Effector memory CD8-positive, alpha-beta T cell (primary cell): Measurements from ENCODE around the gene WWC1.
"Not testable (repeated sequence)": the region's sequence is repeated elsewhere in the genome, so short reads cannot be mapped to it uniquely, and the experiment has no call there.

Experiments
- ATAC-seq: fragments of 150-1000 bp; cut with Tn5 transposase; replicated peaks from 2 replicates; pipeline ENCODE4 v1.10.0; 2021; ENCODE audit warnings: mild to moderate bottlenecking, moderate library complexity
- DNase-seq, 3 experiments: peaks; one replicate each; pipeline ENCODE4 v3.0.0; 2021
- H3K27ac Mint-ChIP-seq, 2 donors: one replicate each; pipeline ENCODE4 v1.8.0; 2022; ENCODE audit warnings: mild to moderate bottlenecking in 2 of 2, mixed read lengths in 2 of 2, moderate library complexity in 2 of 2
- H3K27me3 Mint-ChIP-seq, 2 donors: one replicate each; pipeline ENCODE4 v1.8.0; 2022; ENCODE audit warnings: mixed read lengths in 2 of 2
- H3K36me3 Mint-ChIP-seq: one replicate; pipeline ENCODE4 v1.8.0; 2022; ENCODE audit warnings: mild to moderate bottlenecking, moderate library complexity, mixed read lengths; ENCODE audit not compliant: insufficient read depth
- H3K4me1 Mint-ChIP-seq, 2 donors: one replicate each; pipeline ENCODE4 v1.8.0; 2022; ENCODE audit warnings: low read depth in 2 of 2, mixed read lengths in 2 of 2
- H3K4me3 Mint-ChIP-seq, 2 donors: one replicate each; pipeline ENCODE4 v1.8.0; 2022; ENCODE audit warnings: mild to moderate bottlenecking in 2 of 2, mixed read lengths in 2 of 2, moderate library complexity in 2 of 2
- H3K9me3 Mint-ChIP-seq, 2 donors: one replicate each; pipeline ENCODE4 v1.8.0; 2022; ENCODE audit warnings: mixed read lengths in 2 of 2

The WWC1 gene

DNA sequence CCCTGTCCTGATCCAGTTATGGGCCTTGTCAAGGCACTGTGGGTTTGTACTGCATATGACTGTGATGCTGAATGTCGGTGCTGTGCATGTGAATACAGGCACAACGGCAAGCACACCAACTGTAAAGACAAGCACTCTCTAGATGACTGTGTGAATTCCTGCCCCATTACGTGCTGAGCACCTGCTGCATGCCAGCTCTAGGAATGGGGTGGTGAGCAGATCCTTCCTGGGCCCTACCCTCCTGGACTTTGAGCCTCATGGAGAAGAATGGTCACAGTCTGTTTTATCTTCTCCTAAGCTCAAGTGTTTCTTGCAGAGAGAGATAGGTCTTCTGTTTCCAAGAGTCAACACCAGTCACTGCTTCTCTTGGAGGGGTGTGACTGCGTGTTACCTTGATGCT lies 138.9 kb downstream of the WWC1 start:
- no peak for ATAC-seq
- H3K27me3 Mint-ChIP-seq = peaks cover 8 to 9% of the 10 kb centered on the region in 2 donors
- no peak for DNase-seq
- H3K4me3 Mint-ChIP-seq = no peak overlapping the region
- no peaks in the 10 kb centered on the region for H3K36me3 Mint-ChIP-seq
- H3K27ac Mint-ChIP-seq = no peak overlapping the region
- H3K4me1 Mint-ChIP-seq = no peaks in the 10 kb centered on the region
- no peaks in the 10 kb centered on the region for H3K9me3 Mint-ChIP-seq

DNA sequence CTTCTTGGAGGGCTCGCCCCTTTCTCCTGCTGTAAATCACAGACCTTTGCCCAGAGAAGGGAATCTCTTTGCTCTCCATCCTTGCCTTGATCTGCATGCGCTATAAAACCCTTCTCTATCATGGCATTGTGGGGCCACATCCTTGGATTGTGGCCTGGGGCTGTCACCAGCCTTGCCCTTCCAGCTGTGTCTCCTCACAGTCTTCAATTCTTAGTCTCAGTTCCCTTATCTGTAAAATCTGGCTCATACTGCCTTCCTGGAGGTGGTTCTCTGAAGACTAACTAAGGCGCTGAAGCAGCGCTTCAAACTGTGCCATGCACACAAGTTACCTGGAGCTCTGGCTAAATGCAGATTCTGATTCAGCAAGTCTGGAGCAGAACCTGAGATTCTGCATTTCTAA lies 141.5 kb downstream of the WWC1 start:
- no peaks in the 10 kb centered on the region for H3K4me1 Mint-ChIP-seq
- no peak for ATAC-seq
- DNase-seq = no peak
- H3K9me3 Mint-ChIP-seq = no peaks in the 10 kb centered on the region
- H3K27me3 Mint-ChIP-seq = peaks cover 24 to 32% of the 10 kb centered on the region in 2 donors
- H3K36me3 Mint-ChIP-seq = peaks cover 4% of the 10 kb centered on the region
- no peak overlapping the region for H3K27ac Mint-ChIP-seq
- H3K4me3 Mint-ChIP-seq = no peak overlapping the region

DNA sequence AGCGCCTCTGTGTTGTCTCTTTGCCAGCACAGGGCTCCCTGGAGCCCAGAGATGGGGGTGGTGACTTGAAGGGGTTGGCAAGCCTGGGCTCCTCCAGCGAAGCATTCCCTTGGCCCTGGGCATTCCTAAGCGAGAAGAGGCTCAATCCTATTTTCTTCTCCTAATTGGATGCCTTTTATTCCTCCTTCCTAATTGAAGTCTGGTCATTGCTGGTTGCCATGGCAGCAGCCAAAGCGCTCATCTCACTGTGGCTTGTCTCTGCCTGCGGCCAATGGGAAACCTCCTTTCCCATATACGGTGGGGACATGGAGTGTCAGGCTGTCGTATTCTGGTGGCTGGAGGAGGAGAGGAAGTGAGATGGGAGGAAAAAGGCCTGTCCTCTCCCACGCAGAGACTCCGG lies 142.6 kb downstream of the WWC1 start:
- no peaks in the 10 kb centered on the region for H3K4me1 Mint-ChIP-seq
- no peak overlapping the region for H3K4me3 Mint-ChIP-seq
- H3K9me3 Mint-ChIP-seq = no peaks in the 10 kb centered on the region
- H3K36me3 Mint-ChIP-seq = peaks cover 4% of the 10 kb centered on the region
- H3K27me3 Mint-ChIP-seq = peaks cover 24 to 38% of the 10 kb centered on the region in 2 donors
- DNase-seq = no peak
- no peak for ATAC-seq
- no peak overlapping the region for H3K27ac Mint-ChIP-seq

DNA sequence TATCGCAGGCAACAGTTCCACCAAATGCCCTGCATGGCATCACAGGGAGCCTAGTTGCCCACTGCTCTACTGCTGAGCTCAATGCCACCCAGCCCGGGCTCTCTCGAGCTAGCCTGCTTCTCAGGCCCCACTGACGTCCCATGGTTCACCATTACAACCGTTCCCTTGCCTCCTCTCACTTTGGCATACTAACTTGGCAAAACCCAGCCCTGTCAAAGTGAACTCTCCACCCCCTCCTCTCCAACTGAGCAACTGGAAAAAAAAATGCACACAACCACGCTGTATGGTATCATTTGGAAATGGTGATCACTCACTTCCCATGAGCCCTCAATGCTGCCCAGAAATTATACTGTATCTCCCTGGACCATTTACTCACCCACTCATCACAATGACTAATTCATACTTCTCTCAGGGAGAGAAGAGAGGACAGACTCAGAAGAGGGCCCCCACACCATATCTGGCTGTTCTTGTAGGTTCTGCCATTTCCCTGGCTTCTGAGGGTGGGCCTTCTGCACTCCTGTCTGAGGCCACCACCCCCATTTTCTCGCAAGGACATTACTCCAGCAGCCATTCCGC lies 143.4 kb downstream of the WWC1 start:
- DNase-seq (no peak), ATAC-seq (no peak)
- Mint-ChIP-seq H3K27ac (no peak overlapping the region), H3K9me3 (no peaks in the 10 kb centered on the region), H3K4me1 (no peaks in the 10 kb centered on the region), H3K36me3 (peaks cover 4% of the 10 kb centered on the region), H3K4me3 (no peak overlapping the region), H3K27me3 (peaks cover 24 to 41% of the 10 kb centered on the region in 2 donors)

GRCh38 chr5:168435340-168435739 lies 143.9 kb downstream of the WWC1 start:
- not testable (repeated sequence) for DNase-seq, H3K4me1 Mint-ChIP-seq, ATAC-seq, H3K27ac Mint-ChIP-seq, H3K36me3 Mint-ChIP-seq, H3K9me3 Mint-ChIP-seq, H3K4me3 Mint-ChIP-seq
- peaks cover 24 to 41% of the 10 kb centered on the region in 2 donors for H3K27me3 Mint-ChIP-seq

DNA sequence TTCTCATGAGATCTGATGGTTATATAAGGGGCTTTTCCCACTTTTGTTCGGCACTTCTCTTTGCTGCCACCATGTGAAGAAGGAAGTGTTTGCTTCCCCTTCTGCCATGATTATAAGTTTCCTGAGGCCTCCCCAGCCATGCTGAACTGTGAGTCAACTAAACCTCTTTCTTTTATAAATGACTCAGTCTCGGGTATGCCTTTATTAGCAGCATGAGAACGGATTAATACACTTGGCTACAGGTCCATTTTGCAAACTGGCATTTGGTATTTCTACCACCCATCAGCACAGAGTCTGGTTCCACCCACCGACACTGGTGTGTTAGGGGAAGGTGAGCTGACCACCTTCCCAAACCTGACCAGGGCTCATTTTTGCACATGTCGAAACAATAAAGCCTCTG lies 146.9 kb downstream of the WWC1 start:
- no peaks in the 10 kb centered on the region for H3K4me1 Mint-ChIP-seq

DNA sequence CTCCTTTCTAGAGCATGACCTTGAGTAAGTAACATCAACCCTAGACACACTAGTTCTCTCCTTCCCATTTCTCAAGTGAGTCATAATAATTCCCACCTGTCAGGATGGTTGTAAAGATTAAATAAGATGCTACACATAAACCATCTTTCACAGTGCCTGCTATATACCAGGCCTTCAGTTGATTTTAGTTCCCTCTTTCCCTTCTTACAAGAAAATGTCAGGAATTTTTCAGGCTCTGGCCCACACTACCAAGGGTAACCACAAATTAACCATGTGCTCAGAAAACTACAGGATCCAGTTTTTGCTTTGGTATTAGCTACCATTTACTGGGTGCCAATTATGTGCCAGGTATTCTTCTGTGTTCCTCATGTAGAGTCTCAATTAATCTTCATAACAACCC lies 152.1 kb downstream of the WWC1 start:
- H3K36me3 Mint-ChIP-seq = peaks cover 5% of the 10 kb centered on the region
- DNase-seq = no peak
- ATAC-seq = no peak
- no peak overlapping the region for H3K4me3 Mint-ChIP-seq
- no peaks in the 10 kb centered on the region for H3K9me3 Mint-ChIP-seq
- no peaks in the 10 kb centered on the region for H3K4me1 Mint-ChIP-seq
- peaks cover 0 to 24% of the 10 kb centered on the region in 2 donors for H3K27me3 Mint-ChIP-seq
- H3K27ac Mint-ChIP-seq = no peak overlapping the region

More for the DNA sequence above, 146.9 kb downstream of the WWC1 start:
- no peak for ATAC-seq
- H3K27me3 Mint-ChIP-seq = peaks cover 17 to 47% of the 10 kb centered on the region in 2 donors
- H3K9me3 Mint-ChIP-seq = no peaks in the 10 kb centered on the region
- peaks cover 8% of the 10 kb centered on the region for H3K36me3 Mint-ChIP-seq
- H3K27ac Mint-ChIP-seq = no peak overlapping the region
- no peak overlapping the region for H3K4me3 Mint-ChIP-seq
- DNase-seq = no peak

GRCh38 chr5:168443950-168444700 lies 152.7 kb downstream of the WWC1 start:
- Mint-ChIP-seq H3K36me3 (peaks cover 5% of the 10 kb centered on the region), H3K9me3 (no peaks in the 10 kb centered on the region), H3K4me1 (no peaks in the 10 kb centered on the region), H3K27me3 (peaks cover 0 to 19% of the 10 kb centered on the region in 2 donors), H3K27ac (no peak overlapping the region), H3K4me3 (no peak overlapping the region)
- ATAC-seq = no peak
- no peak for DNase-seq

GRCh38 chr5:168446983-168447619 lies 155.7 kb downstream of the WWC1 start:
- peaks cover 5% of the 10 kb centered on the region for H3K36me3 Mint-ChIP-seq
- no peak for DNase-seq
- H3K9me3 Mint-ChIP-seq = no peaks in the 10 kb centered on the region
- H3K27ac Mint-ChIP-seq = no peak overlapping the region
- no peaks in the 10 kb centered on the region for H3K4me1 Mint-ChIP-seq
- ATAC-seq = no peak
- H3K27me3 Mint-ChIP-seq = peaks cover 0 to 17% of the 10 kb centered on the region in 2 donors
- H3K4me3 Mint-ChIP-seq = no peak overlapping the region

DNA sequence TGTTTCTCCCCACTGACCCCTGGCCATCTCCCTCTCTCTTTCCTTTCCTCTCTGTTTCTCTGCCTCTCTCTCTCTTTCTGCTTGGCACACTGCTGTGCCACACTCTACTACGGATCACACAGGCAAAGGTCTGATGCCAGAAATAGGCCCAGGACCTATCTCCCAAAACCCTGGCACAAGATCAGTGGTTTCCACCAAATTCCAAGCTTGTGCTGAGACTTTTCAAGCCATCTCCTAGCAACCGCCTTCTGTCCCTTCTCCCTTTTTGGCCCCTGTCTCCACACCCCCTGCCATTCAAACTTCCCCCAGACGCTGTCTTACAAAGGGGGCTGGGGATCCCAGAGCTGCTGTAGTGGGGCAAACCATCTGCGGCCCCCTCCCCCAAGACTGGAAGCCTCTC lies 156.4 kb downstream of the WWC1 start:
- Mint-ChIP-seq H3K9me3 (no peaks in the 10 kb centered on the region), H3K4me1 (no peaks in the 10 kb centered on the region), H3K27ac (no peak overlapping the region)

GRCh38 chr5:168449166-168449565 lies 157.7 kb downstream of the WWC1 start:
- no peak for DNase-seq
- no peak overlapping the region for H3K27ac Mint-ChIP-seq
- H3K9me3 Mint-ChIP-seq = no peaks in the 10 kb centered on the region

More for the DNA sequence above, 156.4 kb downstream of the WWC1 start:
- H3K4me3 Mint-ChIP-seq = no peak overlapping the region
- ATAC-seq (no peak), DNase-seq (no peak)
- H3K36me3 Mint-ChIP-seq = no peaks in the 10 kb centered on the region
- H3K27me3 Mint-ChIP-seq = peaks cover 0 to 16% of the 10 kb centered on the region in 2 donors

DNA sequence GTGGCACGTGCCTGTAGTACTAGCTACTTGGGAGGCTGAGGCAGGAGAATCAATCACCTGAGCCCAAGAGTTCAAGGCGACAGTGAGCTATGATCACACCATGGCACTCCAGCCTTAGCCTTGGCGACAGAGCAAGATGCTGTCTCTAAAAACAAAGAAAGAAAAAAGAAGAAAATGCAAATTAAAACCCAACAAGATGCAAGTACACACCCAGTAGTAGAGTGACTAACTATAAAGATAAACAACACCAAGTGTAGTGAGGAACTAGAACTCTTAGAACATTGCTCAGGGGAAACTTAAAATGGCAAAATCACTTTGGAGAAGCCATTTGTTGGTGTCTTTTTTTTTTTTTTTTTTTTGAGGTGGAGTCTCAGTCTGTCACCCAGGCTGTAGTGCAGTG lies 160.1 kb downstream of the WWC1 start:
- no peaks in the 10 kb centered on the region for H3K4me1 Mint-ChIP-seq
- no peak overlapping the region for H3K4me3 Mint-ChIP-seq
- ATAC-seq (no peak), DNase-seq (no peak)
- no peaks in the 10 kb centered on the region for H3K9me3 Mint-ChIP-seq
- H3K27ac Mint-ChIP-seq = no peak overlapping the region
- no peaks in the 10 kb centered on the region for H3K27me3 Mint-ChIP-seq
- H3K36me3 Mint-ChIP-seq = no peaks in the 10 kb centered on the region

More at GRCh38 chr5:168449166-168449565, 157.7 kb downstream of the WWC1 start:
- H3K27me3 Mint-ChIP-seq = peaks cover 0 to 3% of the 10 kb centered on the region in 2 donors
- ATAC-seq = no peak
- no peaks in the 10 kb centered on the region for H3K4me1 Mint-ChIP-seq
- no peak overlapping the region for H3K4me3 Mint-ChIP-seq
- H3K36me3 Mint-ChIP-seq = no peaks in the 10 kb centered on the region

DNA sequence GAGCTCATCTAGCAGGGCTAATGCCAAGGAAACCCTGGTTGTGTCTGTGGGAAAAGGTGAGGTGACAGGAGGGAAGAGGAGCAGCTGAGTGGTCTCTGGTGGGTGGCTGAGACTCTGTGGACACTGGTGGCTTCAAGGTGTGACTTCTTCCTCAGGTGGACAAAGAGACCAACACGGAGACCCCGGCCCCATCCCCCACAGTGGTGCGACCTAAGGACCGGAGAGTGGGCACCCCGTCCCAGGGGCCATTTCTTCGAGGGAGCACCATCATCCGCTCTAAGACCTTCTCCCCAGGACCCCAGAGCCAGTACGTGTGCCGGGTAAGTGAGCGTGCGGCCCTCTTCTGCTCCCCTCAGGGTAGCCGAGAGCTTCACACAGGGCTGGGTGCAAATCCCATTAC lies 163.8 kb downstream of the WWC1 start:
- H3K9me3 Mint-ChIP-seq = peaks cover 0 to 2% of the 10 kb centered on the region in 2 donors
- no peak overlapping the region for H3K27ac Mint-ChIP-seq
- DNase-seq (no peak), ATAC-seq (no peak)
- peaks cover 5 to 27% of the 10 kb centered on the region in 2 donors for H3K27me3 Mint-ChIP-seq
- no peaks in the 10 kb centered on the region for H3K36me3 Mint-ChIP-seq
- H3K4me1 Mint-ChIP-seq = no peaks in the 10 kb centered on the region
- no peak overlapping the region for H3K4me3 Mint-ChIP-seq

GRCh38 chr5:168457542-168457941 lies 166.1 kb downstream of the WWC1 start:
- no peak for ATAC-seq
- peaks cover 5 to 50% of the 10 kb centered on the region in 2 donors for H3K27me3 Mint-ChIP-seq
- no peak overlapping the region for H3K27ac Mint-ChIP-seq
- H3K4me1 Mint-ChIP-seq = no peaks in the 10 kb centered on the region
- no peak overlapping the region for H3K4me3 Mint-ChIP-seq
- H3K9me3 Mint-ChIP-seq = peaks cover 0 to 2% of the 10 kb centered on the region in 2 donors
- no peaks in the 10 kb centered on the region for H3K36me3 Mint-ChIP-seq
- DNase-seq = no peak
